ENCODE data around the gene TPSD1. TPM values are rescaled to one million over a fixed set of nuclear protein-coding genes. Genes with fewer than 3 reads are reported as not detected.

TPSD1 gene
- polyA plus RNA-seq, 1 of the 3 experiments (the other 2 are of a cell fraction) = not detected

GRCh38 chr16:1213796-1214372 lies 42.0 kb upstream of the TPSD1 start:
- H2AFZ ChIP-seq (ENCODE audit: low read depth) = no peak overlapping the region
- WGBS (ENCODE audit: low lambda C conversion rate) = 51% methylated on average over 16 of the region's 25 CpGs
- peaks cover 79% of the 10 kb centered on the region for H3K27me3 ChIP-seq (ENCODE audit: insufficient read depth)
- TF ChIP-seq MAX (IDR thresholded peaks at IDR 0.05; ENCODE audit: low read depth) (no peak), CHD2 (IDR thresholded peaks at IDR 0.05; ENCODE audit: low read length, partially characterized antibody) (no peak), CTCF (IDR thresholded peaks at IDR 0.05) (no peak), FOXJ3 (CRISPR knock-in tag; IDR thresholded peaks at IDR 0.05) (no peak), FOSL2 (IDR thresholded peaks at IDR 0.05; ENCODE audit: borderline replicate concordance, low read depth) (no peak), IRF3 (IDR thresholded peaks at IDR 0.05; ENCODE audit: low read depth, low read length) (no peak), RFX5 (IDR thresholded peaks at IDR 0.05; ENCODE audit: low read length) (no peak), YY1 (IDR thresholded peaks at IDR 0.05; ENCODE audit: low read depth) (no peak), ZBTB33 (IDR thresholded peaks at IDR 0.05; ENCODE audit: borderline replicate concordance, low read depth) (no peak), RXRA (IDR thresholded peaks at IDR 0.05; ENCODE audit: borderline replicate concordance, low read depth) (no peak), MEF2A (IDR thresholded peaks at IDR 0.05; ENCODE audit: borderline replicate concordance, low read depth) (no peak), EZH2phosphoT487 (IDR thresholded peaks at IDR 0.05; ENCODE audit: borderline replicate concordance, low read depth) (no peak), USF2 (IDR thresholded peaks at IDR 0.05; ENCODE audit: borderline replicate concordance, low read depth, low read length) (no peak), SMC3 (IDR thresholded peaks at IDR 0.05; ENCODE audit: low read depth, low read length) (no peak), GABPA (IDR thresholded peaks at IDR 0.05; ENCODE audit: low read depth) (no peak), NFIC (IDR thresholded peaks at IDR 0.05; ENCODE audit: borderline replicate concordance) (no peak), GATA2 (CRISPR knock-in tag; IDR thresholded peaks at IDR 0.05) (no peak), JUND (IDR thresholded peaks at IDR 0.05) (no peak), REST (IDR thresholded peaks at IDR 0.05; ENCODE audit: low read depth, low read length) (no peak), RCOR1 (IDR thresholded peaks at IDR 0.05; ENCODE audit: low read length) (no peak)
- no peak overlapping the region for H3K4me3 ChIP-seq (ENCODE audit: low read depth in 2 of 2, low read length in 1 of 2)
- H3K4me2 ChIP-seq = no peak overlapping the region
- H3K79me2 ChIP-seq (ENCODE audit: insufficient read depth) = no peaks in the 10 kb centered on the region
- ChIA-PET CTCF (interaction anchor here (0.8 kb wide), 1 partner anchor 8 kb away, joined by 3 read pairs; no protein-coding TSS in a partner anchor), POLR2A (no interaction called here)
- H3K27ac ChIP-seq (ENCODE audit: low read depth in 2 of 2, low read length in 1 of 2) = no peak overlapping the region
- H3K9me3 ChIP-seq = no peaks in the 10 kb centered on the region
- no peaks in the 10 kb centered on the region for H4K20me1 ChIP-seq (ENCODE audit: insufficient read depth)
- H3K9ac ChIP-seq = no peak overlapping the region
- no peaks in the 10 kb centered on the region for H3K4me1 ChIP-seq (ENCODE audit: control insufficient read depth in 1 of 2, insufficient read depth in 2 of 2, low read depth in 1 of 2, low read length in 1 of 2)
- H3K9me2 ChIP-seq = no peaks in the 10 kb centered on the region
- no peak for DNase-seq
- H3F3A ChIP-seq (replicated peaks; ENCODE audit: insufficient read depth) = no peaks in the 10 kb centered on the region
- no peaks in the 10 kb centered on the region for H3K36me3 ChIP-seq (replicated peaks in 1 of 2; ENCODE audit: control insufficient read depth in 1 of 2, insufficient read depth in 2 of 2, low read length in 1 of 2)
